Activated CD4-positive, alpha-beta memory T cell treated with anti-CD3 and anti-CD28 coated beads, Interleukin-2, amount 10 ng/mL, durations not matched to agents 7 days and 5 days (primary cell): Measurements from ENCODE around the gene CCDC137. TPM values are rescaled to one million over a fixed set of nuclear protein-coding genes. Genes with fewer than 3 reads are reported as not detected.

Source experiments
- CTCF ChIA-PET: fragments of 350-600 bp; sonication (Branson Sonifier 250); formaldehyde crosslinking; loops from one replicate; lab custom pipeline; 2021; ENCODE audit warnings: antibody characterized with exemption, inconsistent platforms; lab: Charles Lee
- POLR2A ChIA-PET: fragments of 350-600 bp; sonication (Branson Sonifier 250); formaldehyde crosslinking; loops from one replicate; lab custom pipeline; 2021; ENCODE audit warnings: antibody characterized with exemption; lab: Charles Lee
- DNase-seq: peaks from one replicate; pipeline ENCODE4 v3.0.0-alpha.2; 2020
- H3K27ac Mint-ChIP-seq: one replicate; pipeline ENCODE4 v1.8.0; 2021; ENCODE audit warnings: mild to moderate bottlenecking, mixed read lengths
- H3K27me3 Mint-ChIP-seq: one replicate; pipeline ENCODE4 v1.8.0; 2021; ENCODE audit warnings: mixed read lengths
- H3K36me3 Mint-ChIP-seq: one replicate; pipeline ENCODE4 v1.8.0; 2021; ENCODE audit warnings: low read depth, mixed read lengths
- H3K4me1 Mint-ChIP-seq: one replicate; pipeline ENCODE4 v1.8.0; 2021; ENCODE audit warnings: mixed read lengths
- H3K4me3 Mint-ChIP-seq: one replicate; pipeline ENCODE4 v1.8.0; 2021; ENCODE audit warnings: mild to moderate bottlenecking, mixed read lengths
- H3K9me3 Mint-ChIP-seq: one replicate; pipeline ENCODE4 v1.8.0; 2021; ENCODE audit warnings: mixed read lengths
- total RNA-seq, 2 experiments: library from RNA; stranded (reverse); gene quantifications; one replicate each; pipeline ENCODE4 v1.2.3, GENCODE V29; 2021

CCDC137 gene
- total RNA-seq, 2 experiments from 2014 or later: 28.8 to 33.3 TPM

- ChIA-PET POLR2A (interaction anchor here (1.8 to 3.8 kb wide), 2 partner anchors 13 kb away, joined by 8 to 30 read pairs; partner anchors contain the start of gene MRPL12), CTCF (no interaction called here)
- no peaks in the 10 kb centered on the region for H3K27me3 Mint-ChIP-seq
- DNase-seq: no peak
- no peak overlapping the region for H3K4me3 Mint-ChIP-seq
- H3K4me1 Mint-ChIP-seq: peaks cover 17% of the 10 kb centered on the region
- H3K27ac Mint-ChIP-seq: no peak overlapping the region
- no peaks in the 10 kb centered on the region for H3K36me3 Mint-ChIP-seq
- H3K9me3 Mint-ChIP-seq: no peaks in the 10 kb centered on the region
These were observed 49.5 kb downstream of the CCDC137 start for GRCh38 chr17:81715872-81716673.

GRCh38 chr17:81716674-81716996 lies 50.1 kb downstream of the CCDC137 start:
- H3K27ac Mint-ChIP-seq: no peak overlapping the region
- H3K27me3 Mint-ChIP-seq: no peaks in the 10 kb centered on the region
- CTCF ChIA-PET: no interaction called here

GRCh38 chr17:81717049-81717765 lies 50.7 kb downstream of the CCDC137 start:
- no peaks in the 10 kb centered on the region for H3K9me3 Mint-ChIP-seq
- H3K4me1 Mint-ChIP-seq: peaks cover 12% of the 10 kb centered on the region
- no peak overlapping the region for H3K4me3 Mint-ChIP-seq
- no peak for DNase-seq
- CTCF ChIA-PET: no interaction called here
- no peaks in the 10 kb centered on the region for H3K36me3 Mint-ChIP-seq
- POLR2A ChIA-PET: interaction anchor here (1.8 kb wide), 1 partner anchor 14 kb away, joined by 8 read pairs; the partner anchor contains the start of gene MRPL12
- H3K27ac Mint-ChIP-seq: no peak overlapping the region
- no peaks in the 10 kb centered on the region for H3K27me3 Mint-ChIP-seq

More at GRCh38 chr17:81716674-81716996, 50.1 kb downstream of the CCDC137 start:
- DNase-seq: no peak
- H3K4me1 Mint-ChIP-seq: peaks cover 12% of the 10 kb centered on the region
- no peak overlapping the region for H3K4me3 Mint-ChIP-seq
- no peaks in the 10 kb centered on the region for H3K36me3 Mint-ChIP-seq
- H3K9me3 Mint-ChIP-seq: no peaks in the 10 kb centered on the region
- POLR2A ChIA-PET: interaction anchor here (1.8 kb wide), 1 partner anchor 14 kb away, joined by 8 read pairs; the partner anchor contains the start of gene MRPL12

GRCh38 chr17:81717766-81718089 lies 51.2 kb downstream of the CCDC137 start:
- Mint-ChIP-seq H3K4me3 (no peak overlapping the region), H3K9me3 (no peaks in the 10 kb centered on the region), H3K27ac (no peak overlapping the region), H3K36me3 (no peaks in the 10 kb centered on the region), H3K27me3 (no peaks in the 10 kb centered on the region), H3K4me1 (peaks cover 11% of the 10 kb centered on the region)
- ChIA-PET CTCF (no interaction called here), POLR2A (interaction anchor here (1.8 kb wide), 1 partner anchor 15 kb away, joined by 8 read pairs; the partner anchor contains the start of gene MRPL12)
- no peak for DNase-seq

- Mint-ChIP-seq H3K4me3 (no peak overlapping the region), H3K27me3 (peaks cover 9% of the 10 kb centered on the region), H3K27ac (no peak overlapping the region), H3K9me3 (no peaks in the 10 kb centered on the region), H3K4me1 (peaks cover 1% of the 10 kb centered on the region), H3K36me3 (no peaks in the 10 kb centered on the region)
- no peak for DNase-seq
- ChIA-PET CTCF (no interaction called here), POLR2A (no interaction called here)
These were observed 53.1 kb downstream of the CCDC137 start for GRCh38 chr17:81719410-81720266.

- H3K4me3 Mint-ChIP-seq: no peak overlapping the region
- CTCF ChIA-PET: interaction anchor here (1.3 kb wide), 1 partner anchor 37 kb away, joined by 3 read pairs; the partner anchor contains the start of genes ARL16 and HGS
These were observed 53.9 kb downstream of the CCDC137 start for GRCh38 chr17:81720267-81721071.

GRCh38 chr17:81722184-81723120 lies 55.9 kb downstream of the CCDC137 start:
- H3K4me3 Mint-ChIP-seq: no peak overlapping the region
- no peak for DNase-seq
- peaks cover 12% of the 10 kb centered on the region for H3K27me3 Mint-ChIP-seq
- CTCF ChIA-PET: interaction anchor here (0.6 to 1.3 kb wide), 4 partner anchors 8 to 132 kb away, joined by 3 to 5 read pairs (median 4); partner anchors contain the start of genes ARL16 and HGS
- peaks cover 1% of the 10 kb centered on the region for H3K4me1 Mint-ChIP-seq
- no peaks in the 10 kb centered on the region for H3K36me3 Mint-ChIP-seq
- H3K27ac Mint-ChIP-seq: no peak overlapping the region
- no peaks in the 10 kb centered on the region for H3K9me3 Mint-ChIP-seq
- POLR2A ChIA-PET: interaction anchor here (0.7 to 2.1 kb wide), 8 partner anchors 8 to 139 kb away, joined by 3 to 7 read pairs (median 4); partner anchors contain the start of genes ARL16, HGS, MCRIP1 and SLC25A10

More at GRCh38 chr17:81720267-81721071, 53.9 kb downstream of the CCDC137 start:
- Mint-ChIP-seq H3K27me3 (peaks cover 9% of the 10 kb centered on the region), H3K4me1 (peaks cover 1% of the 10 kb centered on the region), H3K27ac (no peak overlapping the region), H3K36me3 (no peaks in the 10 kb centered on the region), H3K9me3 (no peaks in the 10 kb centered on the region)
- no peak for DNase-seq
- POLR2A ChIA-PET: no interaction called here

Other genes with a start within 250 kb of the CCDC137 start
- 1,000 to 10,000 TPM; 3,658 to 3,769 TPM for gene ACTG1, start 153.9 kb upstream of the CCDC137 start, total RNA-seq
- gene FSCN2, start 138.4 kb upstream of the CCDC137 start, total RNA-seq: under 1 TPM; 0.43 to 0.50 TPM
- gene FAAP100, start 114.4 kb upstream of the CCDC137 start, total RNA-seq: 10 to 100 TPM; 29.0 TPM
- 10 to 100 TPM; 84.6 to 89.0 TPM for gene NPLOC4, start 29.6 kb upstream of the CCDC137 start, total RNA-seq
- gene TSPAN10, start 29.5 kb upstream of the CCDC137 start, total RNA-seq: under 1 TPM; 0.38 to 0.43 TPM
- gene PDE6G, start 10.2 kb upstream of the CCDC137 start, total RNA-seq: 10 to 100 TPM; 10.0 to 10.9 TPM
- gene OXLD1, start 132 bp upstream of the CCDC137 start, total RNA-seq: 10 to 100 TPM; 59.3 TPM
- 10 to 100 TPM; 17.5 to 17.8 TPM for gene ARL16, start 17.1 kb downstream of the CCDC137 start, total RNA-seq
- 100 to 1,000 TPM; 122 to 130 TPM for gene HGS, start 17.3 kb downstream of the CCDC137 start, total RNA-seq
- 10 to 100 TPM; 57.2 to 59.6 TPM for gene MRPL12, start 36.6 kb downstream of the CCDC137 start, total RNA-seq
- gene SLC25A10, start 45.5 kb downstream of the CCDC137 start, total RNA-seq: 10 to 100 TPM; 18.5 to 22.1 TPM
- not detected for gene GCGR, start 137.4 kb downstream of the CCDC137 start, total RNA-seq
- 10 to 100 TPM; 37.1 to 38.2 TPM for gene MCRIP1, start 166.6 kb downstream of the CCDC137 start, total RNA-seq
- not detected for gene PPP1R27, start 168.3 kb downstream of the CCDC137 start, total RNA-seq
- gene P4HB, start 193.8 kb downstream of the CCDC137 start, total RNA-seq: 100 to 1,000 TPM; 483 to 496 TPM
- gene ARHGDIA, start 204.6 kb downstream of the CCDC137 start, total RNA-seq: 100 to 1,000 TPM; 636 to 661 TPM
- gene ALYREF, start 224.8 kb downstream of the CCDC137 start, total RNA-seq: 100 to 1,000 TPM; 159 to 160 TPM
- 10 to 100 TPM; 95.9 to 98.4 TPM for gene ANAPC11, start 225.0 kb downstream of the CCDC137 start, total RNA-seq
- gene NPB, start 235.5 kb downstream of the CCDC137 start, total RNA-seq: under 1 TPM in 1 of 2 experiments, not detected in 1; 0.38 TPM
- 10 to 100 TPM; 41.6 to 44.4 TPM for gene PCYT2, start 244.7 kb downstream of the CCDC137 start, total RNA-seq